GM19455 (cell line): ENCODE results near the gene IQCM.

Experiments used
- ATAC-seq: cut with Tn5 transposase; IDR thresholded peaks from one replicate; pipeline ENCODE4 v1.9.1; 2021; ENCODE audit not compliant: unreplicated experiment

IQCM gene

DNA sequence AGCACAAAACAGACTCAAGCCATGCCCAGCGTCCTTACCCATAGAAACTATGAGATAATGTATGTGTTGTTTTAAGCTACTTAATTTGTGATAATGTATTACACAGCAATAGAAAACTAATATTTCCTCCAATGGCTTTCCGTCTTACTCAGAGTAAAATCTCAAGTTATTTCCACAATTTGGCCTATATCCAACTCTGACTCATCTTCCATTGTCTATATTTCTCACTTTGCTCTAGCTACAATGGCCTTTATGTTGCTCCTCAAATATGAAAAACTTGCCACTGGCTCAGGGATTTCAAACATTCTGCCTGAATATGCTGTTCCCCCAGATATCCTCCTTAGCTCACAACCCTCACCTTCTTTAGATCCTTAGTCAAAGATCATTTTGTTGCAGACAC lies 31.6 kb downstream of the IQCM start:
- ATAC-seq = no peak

DNA sequence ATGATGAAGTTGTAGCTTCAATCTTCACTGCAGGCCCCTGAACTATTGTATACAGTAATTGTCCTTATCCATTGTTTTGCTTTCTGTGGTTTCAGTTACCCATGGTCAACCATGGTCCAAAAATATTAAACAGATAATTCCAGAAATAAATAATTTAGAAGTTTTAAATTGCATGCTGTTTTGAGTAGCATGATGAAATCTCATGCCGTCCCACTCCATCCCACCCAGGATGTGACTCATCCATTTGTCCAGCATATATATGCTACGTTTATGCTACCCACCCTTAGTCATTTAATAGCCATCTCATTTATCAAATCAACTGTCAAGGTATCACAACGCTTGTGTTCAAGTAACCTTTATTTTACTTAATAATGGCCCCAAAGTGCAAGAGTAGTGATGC lies 34.5 kb downstream of the IQCM start:
- no peak for ATAC-seq

DNA sequence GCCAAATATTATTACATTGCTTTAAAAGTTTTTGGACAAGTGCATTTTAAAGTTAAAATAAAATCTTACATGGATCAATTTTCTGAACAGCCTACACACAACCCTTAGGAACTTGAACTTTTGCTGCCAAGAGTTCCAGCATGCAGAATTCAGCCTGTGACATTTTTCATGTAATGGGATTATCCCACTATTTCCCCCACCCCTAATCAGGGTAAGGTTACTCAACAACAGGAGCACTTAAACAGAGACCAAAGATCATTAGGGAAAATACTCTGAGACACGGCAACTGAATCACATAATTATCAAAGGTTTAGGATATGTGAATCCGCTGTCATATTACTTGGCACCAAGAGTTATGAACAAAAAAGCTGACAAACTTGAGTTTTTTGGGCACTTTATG lies 47.2 kb downstream of the IQCM start:
- ATAC-seq = no peak

DNA sequence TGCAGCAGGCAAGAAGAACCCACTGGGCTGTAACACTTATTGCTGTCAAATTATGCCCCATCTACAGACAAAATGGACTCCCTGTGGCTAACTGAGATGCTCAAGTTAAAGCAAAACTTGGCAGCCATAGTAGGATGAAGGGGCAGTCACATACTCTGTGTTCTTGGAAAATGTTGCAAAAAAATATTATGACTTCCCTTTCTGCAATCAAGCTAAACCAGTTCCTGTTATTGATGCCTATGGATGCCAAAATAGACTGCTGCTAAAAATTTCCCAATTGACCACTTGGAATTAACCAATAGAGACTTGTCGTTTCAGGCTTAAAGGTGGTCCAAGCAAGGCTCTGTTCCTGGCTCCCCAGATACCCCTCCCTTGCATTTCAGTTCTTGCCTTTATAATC lies 49.5 kb downstream of the IQCM start:
- no peak for ATAC-seq

DNA sequence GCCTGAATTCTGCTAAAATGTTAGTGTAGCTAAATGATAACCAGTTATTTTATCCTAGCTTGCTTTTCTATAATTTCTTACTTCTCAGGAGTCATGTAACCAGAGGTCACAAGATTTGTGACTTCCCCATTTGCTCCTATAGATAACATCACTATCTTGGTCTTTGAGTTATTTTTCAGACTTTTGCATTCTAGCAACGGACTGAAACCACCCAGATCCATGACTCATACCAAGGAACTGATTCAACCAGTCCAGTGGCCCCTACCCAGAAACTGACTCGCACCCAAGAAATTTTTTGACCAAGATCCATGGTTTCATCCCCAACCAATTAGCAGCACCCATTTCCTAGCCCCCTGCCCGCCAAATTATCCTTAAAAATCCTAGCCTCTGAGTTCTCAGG lies 50.0 kb downstream of the IQCM start:
- ATAC-seq = no peak

DNA sequence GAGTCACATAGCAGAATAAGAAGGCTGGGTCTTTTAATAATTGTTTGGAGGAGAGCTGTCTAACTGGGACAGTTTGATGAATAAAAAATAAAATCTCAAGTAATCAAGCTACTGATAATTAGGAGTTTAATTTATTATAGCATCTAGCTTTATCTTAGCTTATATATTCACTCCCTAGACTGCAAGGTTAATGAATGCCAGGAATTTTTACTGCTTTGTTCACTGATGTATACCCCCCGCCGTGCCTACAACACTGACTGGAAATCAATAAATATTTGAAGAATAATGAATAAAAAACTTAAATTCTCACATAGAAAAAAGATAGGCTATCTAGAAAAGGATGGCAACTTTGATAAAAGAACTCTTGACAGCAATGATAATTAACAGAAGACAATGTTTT lies 59.7 kb downstream of the IQCM start:
- ATAC-seq = no peak

DNA sequence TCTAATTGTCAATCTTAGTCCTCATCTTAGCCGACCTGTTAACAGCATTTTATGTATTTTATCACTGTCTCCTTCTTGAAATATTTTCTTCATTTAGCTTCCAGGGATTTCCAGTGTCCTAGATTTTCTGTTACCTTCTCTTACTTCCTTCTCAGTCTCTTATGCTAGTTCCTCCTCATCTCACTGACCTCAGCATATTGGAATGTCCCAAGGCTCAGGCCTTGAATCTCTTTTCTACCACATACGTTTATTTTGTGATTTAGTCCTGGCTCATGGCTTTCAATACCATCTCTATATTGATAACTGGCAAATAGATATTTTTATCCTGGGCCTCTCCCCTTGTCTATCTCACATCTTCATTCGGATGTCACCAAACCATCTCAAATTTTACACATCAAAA lies 61.1 kb downstream of the IQCM start:
- ATAC-seq = no peak

DNA sequence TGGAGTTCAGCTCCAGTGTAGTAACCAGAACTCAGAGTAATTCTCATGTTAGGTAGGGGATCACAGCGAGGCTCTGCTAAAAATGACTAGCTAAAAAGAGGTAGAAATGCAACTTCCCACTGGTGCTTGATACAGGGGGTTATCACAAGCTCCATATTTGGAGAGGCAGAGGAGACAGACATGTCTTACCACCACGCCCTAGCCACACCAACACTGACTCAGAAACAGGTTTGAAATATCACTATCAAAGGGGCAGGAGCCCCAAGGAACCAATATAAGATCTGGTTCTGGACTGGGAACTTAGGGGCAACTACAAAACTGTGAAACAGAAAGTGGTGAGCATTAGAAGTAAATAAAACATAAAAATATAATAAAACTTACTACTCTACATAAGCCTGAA lies 62.9 kb downstream of the IQCM start:
- ATAC-seq = no peak

DNA sequence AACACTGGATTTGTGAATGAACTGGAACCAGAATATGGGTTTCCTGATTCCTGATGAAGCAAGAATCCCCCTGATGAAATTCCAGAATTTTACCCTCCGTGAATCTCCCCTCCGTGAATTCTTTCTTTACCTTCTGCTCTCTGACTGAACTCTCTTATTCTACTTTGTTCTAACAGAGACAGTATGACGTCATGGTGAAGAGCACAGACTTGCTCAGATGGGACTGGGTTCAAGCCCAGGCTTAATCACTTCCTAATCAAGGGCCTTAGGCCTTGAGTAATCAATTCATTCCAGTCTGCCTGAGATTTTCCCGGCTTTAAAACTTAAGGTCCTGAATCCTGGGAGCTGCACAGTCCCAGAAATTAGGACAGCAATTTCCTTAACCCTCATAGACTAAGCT lies 64.5 kb downstream of the IQCM start:
- no peak for ATAC-seq

DNA sequence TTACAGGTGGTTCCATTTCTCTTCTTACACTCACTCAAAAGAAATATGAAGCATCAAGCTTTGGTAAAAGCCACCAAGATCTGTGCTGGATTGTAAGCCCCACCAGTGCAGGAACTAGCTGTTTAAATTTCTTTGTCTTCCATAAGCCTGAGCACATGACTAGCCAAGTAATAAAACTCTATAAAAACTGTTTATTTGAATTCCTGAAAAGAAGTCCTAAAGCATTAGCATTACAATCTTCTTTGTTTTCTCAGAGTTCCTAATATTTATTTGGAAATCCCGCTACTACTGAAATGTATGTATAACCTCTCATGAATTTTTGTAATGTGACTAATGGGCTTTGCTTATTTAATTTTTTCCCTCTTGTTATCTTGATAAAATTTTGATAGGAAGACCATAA lies 65.9 kb downstream of the IQCM start:
- no peak for ATAC-seq

DNA sequence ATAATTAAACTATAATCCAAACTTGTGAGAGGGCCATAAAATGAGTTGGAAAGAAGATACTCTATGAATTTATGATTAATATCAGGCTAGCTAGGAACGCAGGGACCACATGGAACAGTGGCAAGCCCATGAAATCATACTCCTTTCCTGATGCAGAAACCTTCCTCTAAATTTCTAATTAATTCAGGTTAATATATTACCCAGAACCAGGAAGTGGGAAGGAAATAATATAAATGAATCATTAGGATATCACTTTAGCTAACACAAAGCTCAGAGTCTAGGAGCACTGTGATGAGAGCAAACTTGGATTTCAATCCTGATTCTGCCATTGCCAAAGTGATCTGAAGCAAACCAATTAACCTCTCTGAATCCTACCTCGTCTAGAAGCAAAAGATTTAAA lies 68.0 kb downstream of the IQCM start:
- no peak for ATAC-seq

DNA sequence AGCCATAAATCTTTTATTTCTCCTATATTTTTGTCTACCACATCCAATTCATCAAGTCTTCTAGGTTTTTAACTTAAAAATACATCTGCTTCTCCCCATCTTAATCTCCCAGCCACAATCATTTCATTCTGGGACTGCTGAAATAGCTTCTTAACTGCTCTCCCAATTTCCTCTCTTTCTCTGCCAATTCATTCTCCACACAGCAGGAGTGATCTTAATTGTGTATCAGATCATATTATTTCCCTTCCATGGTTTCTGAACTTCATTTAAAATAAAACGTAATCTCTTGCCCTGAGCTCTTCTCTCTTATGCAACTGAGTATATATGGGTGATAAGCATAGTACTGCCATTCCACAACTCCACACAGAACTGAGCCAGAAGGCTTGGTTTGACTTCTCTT lies 69.4 kb downstream of the IQCM start:
- ATAC-seq = no peak

DNA sequence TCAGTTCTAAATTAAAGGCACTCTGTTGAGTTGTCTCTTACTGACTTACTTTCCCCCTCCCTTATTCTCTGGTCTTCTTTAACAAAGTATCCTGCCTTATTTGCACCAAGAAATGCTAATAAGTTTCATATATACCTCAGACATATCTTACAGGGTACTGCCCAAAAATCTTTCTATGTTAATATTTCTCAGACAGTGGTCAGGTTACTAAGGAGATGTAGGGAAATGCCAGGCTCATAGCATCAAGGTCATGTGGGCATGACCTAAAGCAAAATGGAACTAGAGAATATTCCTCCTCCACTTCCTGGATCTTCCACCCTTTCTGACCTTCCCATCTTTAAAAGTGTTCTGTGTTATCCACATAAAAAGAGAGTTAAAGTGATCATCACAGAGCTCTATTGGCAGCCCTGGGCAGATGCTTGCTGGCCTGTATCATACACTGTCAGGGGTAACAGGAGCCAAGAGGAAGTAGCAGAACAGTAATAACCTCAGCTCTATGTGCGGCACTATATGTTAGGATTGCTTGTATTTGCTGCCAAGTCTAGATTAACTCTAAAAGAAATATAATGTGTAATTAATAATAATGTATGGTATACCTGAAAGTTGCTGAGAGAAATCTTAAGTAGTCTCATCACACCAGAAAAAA lies 74.3 kb downstream of the IQCM start:
- no peak for ATAC-seq

DNA sequence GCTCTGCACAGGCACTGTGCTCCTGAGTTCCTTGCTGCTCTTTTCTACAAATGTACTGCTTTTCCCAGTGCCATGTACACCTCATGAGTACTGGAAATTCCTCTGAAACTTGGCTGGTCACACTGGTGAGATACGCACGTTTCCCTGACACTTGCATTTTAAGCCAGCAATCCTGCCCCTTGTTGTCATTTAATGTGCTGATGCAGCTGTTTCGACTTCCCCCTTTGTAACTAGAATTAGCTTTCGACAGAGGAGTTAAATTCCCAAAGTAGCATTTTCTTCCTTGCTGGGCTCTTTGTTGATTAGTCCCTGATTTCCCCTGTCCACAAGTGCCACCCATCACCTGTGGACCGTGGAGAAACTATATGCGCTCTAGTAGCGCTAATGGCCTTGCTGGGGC lies 77.5 kb downstream of the IQCM start:
- ATAC-seq = no peak

DNA sequence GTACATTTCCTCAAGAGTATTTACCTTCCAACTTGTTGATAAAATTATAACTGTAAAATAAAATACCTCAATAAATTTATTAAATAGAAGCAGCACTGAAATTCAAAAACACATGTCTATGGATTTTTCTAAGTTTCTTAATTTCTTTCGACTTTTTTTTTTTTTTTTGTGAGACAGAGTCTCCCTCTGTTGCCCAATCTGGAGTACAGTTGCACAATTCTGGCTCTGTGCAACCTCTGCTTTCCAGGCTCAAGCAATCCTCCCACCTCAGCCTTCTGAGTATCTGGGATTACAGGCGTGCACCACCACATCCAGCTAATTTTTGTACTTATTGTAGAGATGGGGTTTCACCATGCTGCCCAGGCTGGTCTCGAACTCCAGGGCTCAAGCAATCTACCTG lies 79.8 kb downstream of the IQCM start:
- no peak for ATAC-seq

DNA sequence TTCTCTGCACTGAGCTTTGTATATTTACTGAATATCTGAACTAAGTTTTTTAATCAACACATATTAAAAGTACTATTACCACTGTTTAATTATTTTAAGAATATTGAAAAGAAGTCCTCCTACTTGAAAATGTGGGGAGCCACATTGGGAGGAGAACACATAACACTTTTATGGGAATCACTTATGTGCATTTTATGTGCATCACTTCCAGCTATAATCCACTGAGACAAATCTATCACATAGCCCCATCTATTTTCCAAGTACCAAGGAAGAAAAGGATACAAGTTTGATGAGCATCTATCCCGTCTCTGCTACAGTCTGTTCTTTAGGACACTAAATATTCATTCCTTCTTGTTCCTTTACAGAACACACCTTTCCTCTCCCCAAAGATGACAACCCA lies 87.2 kb downstream of the IQCM start:
- ATAC-seq = no peak

DNA sequence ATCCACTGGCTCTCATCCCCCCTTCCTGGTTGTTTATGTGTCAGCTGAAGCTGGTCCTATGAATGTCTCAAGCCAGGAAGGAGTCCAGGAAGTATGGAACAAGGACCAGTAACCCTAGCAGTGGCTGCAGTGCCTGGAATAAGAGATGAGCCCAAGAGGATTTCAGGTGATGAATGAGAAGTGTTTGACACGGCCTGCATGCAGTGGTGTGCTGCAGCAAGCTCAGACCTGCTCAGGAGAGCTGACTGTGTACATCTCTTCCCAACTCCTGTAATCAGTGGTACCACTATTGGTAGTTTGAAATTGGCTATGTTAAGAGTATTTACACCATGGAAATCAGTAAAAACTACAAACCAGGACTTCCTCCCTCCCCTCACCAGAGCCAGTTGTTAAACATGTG lies 88.0 kb downstream of the IQCM start:
- ATAC-seq = no peak

DNA sequence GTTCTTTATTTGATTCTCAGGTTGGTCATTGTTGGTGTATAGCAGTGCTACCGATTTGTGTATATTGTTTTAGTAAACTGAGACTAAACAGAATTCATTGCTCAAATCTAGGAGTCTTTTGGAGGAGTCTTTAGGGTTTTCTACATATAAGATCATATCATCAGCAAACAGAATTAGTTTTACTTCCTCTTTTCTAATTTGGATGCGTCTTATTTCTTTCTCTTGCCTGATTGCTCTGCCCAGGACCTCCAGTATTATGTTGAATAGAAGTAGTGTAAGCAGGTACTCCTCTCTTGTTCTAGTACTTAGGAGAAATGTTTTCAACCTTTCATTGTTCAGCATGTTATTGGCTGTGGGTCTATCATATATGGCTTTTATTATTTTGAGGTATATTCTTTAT lies 92.6 kb downstream of the IQCM start:
- ATAC-seq = no peak

DNA sequence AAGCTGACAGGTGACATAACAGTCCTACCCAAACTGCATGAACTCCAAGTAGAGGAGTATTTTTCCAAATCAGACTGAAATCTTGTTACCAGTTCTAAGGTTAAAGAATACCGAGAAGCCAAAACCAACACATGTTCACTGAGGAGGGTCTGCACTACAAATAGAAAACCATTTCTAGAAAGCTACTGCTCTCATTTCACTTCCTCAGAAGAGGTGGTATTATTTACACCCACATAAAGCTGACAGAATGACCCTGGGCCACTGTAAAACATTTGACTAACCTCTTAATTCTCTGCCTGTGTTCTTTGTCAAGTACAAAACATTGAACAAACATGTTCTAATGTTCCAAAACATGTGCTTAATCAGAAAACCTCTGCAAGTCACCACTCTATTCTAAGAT lies 95.8 kb downstream of the IQCM start:
- ATAC-seq = no peak

DNA sequence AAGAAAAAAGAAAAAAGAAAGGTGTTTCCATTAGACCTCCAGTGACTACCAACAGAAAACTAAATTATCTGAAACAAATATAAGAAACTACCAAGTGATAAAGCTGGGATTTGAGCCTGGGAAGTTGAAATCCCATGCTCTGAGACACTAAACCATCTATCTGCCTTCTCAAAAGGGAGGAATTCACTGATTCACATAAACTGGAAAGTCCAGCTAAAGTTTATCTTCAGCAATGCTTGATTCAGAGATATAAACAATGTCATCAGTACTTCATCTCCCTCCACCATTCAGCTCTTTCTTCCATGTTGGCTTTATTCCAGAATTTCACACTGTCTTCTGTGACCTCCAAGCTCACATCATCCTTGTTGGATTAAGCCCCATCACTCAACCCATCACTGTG lies 96.3 kb downstream of the IQCM start:
- no peak for ATAC-seq

DNA sequence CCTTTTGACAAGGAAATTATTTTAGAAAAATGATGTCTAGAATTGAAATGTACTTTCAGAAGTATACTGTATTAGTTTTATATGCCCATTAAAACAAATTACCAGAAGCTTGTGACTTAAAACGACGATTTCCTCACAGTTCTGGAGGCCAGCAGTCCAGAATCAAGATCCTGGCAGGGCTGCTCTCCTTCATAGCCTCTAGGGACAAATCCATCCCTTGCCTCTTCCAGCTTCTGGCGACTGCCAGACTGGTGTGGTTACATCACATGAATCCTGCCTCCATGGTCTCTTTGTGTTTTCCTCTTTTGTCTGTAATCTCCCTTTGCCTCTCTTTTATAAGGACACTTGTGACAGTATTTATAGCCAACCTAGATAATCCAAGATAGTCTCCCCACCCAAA lies 97.1 kb downstream of the IQCM start:
- no peak for ATAC-seq

DNA sequence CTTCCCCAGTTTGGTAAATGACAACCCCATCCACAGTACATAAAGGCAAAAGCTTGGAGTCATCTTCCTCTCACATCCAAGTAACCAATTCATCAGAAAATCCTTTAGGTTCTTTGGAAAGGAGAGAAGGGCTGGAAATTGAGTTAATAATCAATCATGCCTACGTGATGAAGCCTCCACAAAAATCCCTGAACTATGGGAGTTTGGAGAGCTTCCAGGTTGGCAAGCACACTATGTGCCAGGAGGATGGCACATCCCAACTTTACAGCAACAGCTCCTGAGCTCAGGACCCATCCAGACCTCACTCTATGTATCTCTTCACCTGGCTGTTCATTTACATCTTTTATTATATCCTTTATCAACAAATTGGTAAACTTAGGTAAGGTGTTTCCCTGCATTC lies 98.9 kb downstream of the IQCM start:
- ATAC-seq = no peak

DNA sequence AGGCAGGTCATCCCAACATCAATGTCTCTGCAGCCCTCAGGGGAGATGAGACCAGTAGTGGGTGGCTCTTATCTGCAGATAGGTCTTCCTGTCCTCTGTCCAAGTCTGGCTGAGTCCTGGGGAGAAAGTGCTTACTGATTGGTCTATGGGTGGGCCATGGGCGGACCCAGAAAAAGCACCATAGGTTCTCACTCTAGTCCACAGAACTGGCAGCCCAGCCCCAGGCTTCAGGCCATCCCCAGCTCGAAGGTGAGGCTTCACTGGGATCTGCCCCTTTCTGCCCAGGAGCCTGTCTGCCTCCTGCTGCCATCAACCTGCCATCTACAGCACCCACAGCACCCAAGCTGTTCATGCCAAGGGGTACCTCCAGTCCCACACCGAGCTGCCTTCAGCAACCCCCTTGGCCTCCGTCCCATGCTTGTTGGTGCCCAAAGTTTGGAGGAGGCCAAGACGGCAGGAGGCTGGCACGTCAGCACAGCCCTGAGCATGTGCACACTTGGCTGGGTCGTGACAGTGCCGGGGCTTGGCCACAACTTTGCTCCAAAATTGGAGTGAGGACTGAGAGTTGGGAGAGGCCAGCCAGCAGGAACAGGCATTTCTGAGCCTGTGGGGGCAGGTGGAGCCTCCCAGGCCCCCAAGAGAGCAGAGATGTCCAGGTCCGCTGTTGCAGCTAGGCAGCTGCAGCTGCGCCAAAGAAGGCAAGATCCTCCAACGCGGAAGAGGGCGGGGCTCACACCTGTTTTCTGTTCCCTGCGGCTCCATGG lies 99.6 kb downstream of the IQCM start:
- no peak for ATAC-seq
